A673 (cell line): ENCODE results near the gene PROX2. TPM values are rescaled to one million over a fixed set of nuclear protein-coding genes. Genes with fewer than 3 reads are reported as not detected.

ENCODE experiments used
- BruUV-seq: library from RNA; stranded (reverse); fragments of 400-500 nt; replicated peaks from 2 replicates; lab custom pipeline; 2021; lab: Mats Ljungman, UMichigan
- CTCF ChIA-PET: fragments of 300-600 bp; sonication (Branson Sonifier 250); formaldehyde crosslinking; loops from one replicate; lab custom pipeline; 2022; ENCODE audit warnings: antibody characterized with exemption; lab: Charles Lee
- POLR2A ChIA-PET: fragments of 300-600 bp; sonication (Branson Sonifier 250); formaldehyde crosslinking; loops from one replicate; lab custom pipeline; 2022; ENCODE audit warnings: antibody characterized with exemption; ENCODE audit not compliant: low non-redundant PET; lab: Charles Lee
- DNase-seq: peaks from one replicate; pipeline ENCODE4 v3.0.0-alpha.2; 2015; ENCODE audit warnings: low spot score
- H3K27ac ChIP-seq: fragments of 200-600 bp; sonication (generic); 2 replicates; pipeline ENCODE4 v1.5.1; 2016; ENCODE audit warnings: mixed run types, low read depth, mild to moderate bottlenecking, mixed read lengths, antibody characterized with exemption, low read length; ENCODE audit not compliant: poor library complexity, severe bottlenecking
- H3K27me3 ChIP-seq: fragments of 200-600 bp; sonication (generic); replicated peaks from 2 replicates; pipeline ENCODE4 v1.6.1; 2017; ENCODE audit warnings: mixed run types, low read depth, mild to moderate bottlenecking, mixed read lengths, antibody characterized with exemption, low read length; ENCODE audit not compliant: insufficient read depth, poor library complexity
- H3K36me3 ChIP-seq: fragments of 200-600 bp; sonication (generic); 2 replicates; pipeline ENCODE4 v1.6.1; 2016; ENCODE audit warnings: mixed run types, mild to moderate bottlenecking, mixed read lengths, antibody characterized with exemption, low read length; ENCODE audit not compliant: insufficient read depth, poor library complexity, severe bottlenecking
- H3K4me1 ChIP-seq: fragments of 200-600 bp; sonication (generic); 2 replicates; pipeline ENCODE4 v1.6.1; 2017; ENCODE audit warnings: mixed run types, mild to moderate bottlenecking, mixed read lengths, antibody characterized with exemption, low read length; ENCODE audit not compliant: insufficient read depth, poor library complexity, severe bottlenecking
- H3K4me3 ChIP-seq: fragments of 200-600 bp; sonication (generic); 2 replicates; pipeline ENCODE4 v1.5.1; 2016; ENCODE audit warnings: low read depth, mixed run types, mild to moderate bottlenecking, mixed read lengths, low read length; ENCODE audit not compliant: poor library complexity, severe bottlenecking
- H3K9me3 ChIP-seq: fragments of 200-600 bp; sonication (generic); 2 replicates; pipeline ENCODE4 v1.6.1; 2016; ENCODE audit warnings: mixed run types, low read depth, mild to moderate bottlenecking, mixed read lengths, antibody characterized with exemption, low read length; ENCODE audit not compliant: poor library complexity, severe bottlenecking
- CTCF ChIP-seq: fragments of 300-800, 200-600 bp; sonication (generic); conservative IDR thresholded peaks from 2 replicates; pipeline ENCODE4 v1.5.1; 2017; ENCODE audit warnings: low read depth, mild to moderate bottlenecking, antibody characterized with exemption, low read length, moderate library complexity, mixed read lengths
- EZH2 ChIP-seq: fragments of 200-600 bp; sonication (generic); IDR thresholded peaks from 2 replicates; pipeline ENCODE4 v1.6.1; 2017; ENCODE audit warnings: borderline replicate concordance, low read depth, mild to moderate bottlenecking, mixed read lengths, antibody characterized with exemption, low read length; ENCODE audit not compliant: poor library complexity, severe bottlenecking
- intact Hi-C: fragments of 100-400 bp; cut with micrococcal nuclease; formaldehyde crosslinking; loops from one replicate; pipeline ENCODE4 v1.10.0; 2022; ENCODE audit not compliant: unreplicated experiment
- total RNA-seq: library from RNA; stranded (reverse); gene quantifications from 2 replicates; pipeline ENCODE4 v1.2.3, GENCODE V29; 2021

Gene PROX2
- total RNA-seq, 1 experiment from 2014 or later: not detected

GRCh38 chr14:74858022-74858421 lies 17.9 kb downstream of the PROX2 start:
- no peak for DNase-seq
- Histone ChIP-seq H3K27me3 (no peaks in the 10 kb centered on the region), H3K4me3 (no peak overlapping the region), H3K4me1 (peaks cover 4% of the 10 kb centered on the region), H3K36me3 (no peaks in the 10 kb centered on the region), H3K9me3 (no peaks in the 10 kb centered on the region), H3K27ac (no peak overlapping the region)
- no TSS peak for BruUV-seq
- TF ChIP-seq EZH2: no peak
- ChIA-PET POLR2A (no interaction called here), CTCF (no interaction called here)
- intact Hi-C loops: no loop called here

GRCh38 chr14:74856366-74856765 lies 19.6 kb downstream of the PROX2 start:
- no peaks in the 10 kb centered on the region for H3K9me3 ChIP-seq
- H3K4me1 ChIP-seq: peaks cover 4% of the 10 kb centered on the region
- no peak for DNase-seq
- POLR2A ChIA-PET: no interaction called here
- no peak overlapping the region for H3K27ac ChIP-seq
- no peaks in the 10 kb centered on the region for H3K27me3 ChIP-seq
- no peaks in the 10 kb centered on the region for H3K36me3 ChIP-seq
- TF ChIP-seq CTCF (no peak), EZH2 (no peak)
- intact Hi-C loops: no loop called here
- CTCF ChIA-PET: interaction anchor here (0.6 kb wide), 1 partner anchor 54 kb away, joined by 6 read pairs; no protein-coding TSS in a partner anchor
- no peak overlapping the region for H3K4me3 ChIP-seq
- BruUV-seq: no TSS peak

- Histone ChIP-seq H3K4me1 (no peaks in the 10 kb centered on the region), H3K27ac (no peak overlapping the region), H3K4me3 (no peak overlapping the region), H3K36me3 (no peaks in the 10 kb centered on the region), H3K9me3 (no peaks in the 10 kb centered on the region), H3K27me3 (no peaks in the 10 kb centered on the region)
- no peak for DNase-seq
- CTCF ChIA-PET: interaction anchor here (0.6 to 1.4 kb wide), 2 partner anchors 55 to 247 kb away, joined by 4 to 6 read pairs; no protein-coding TSS in a partner anchor
- no TSS peak for BruUV-seq
- intact Hi-C loops: no loop called here
- POLR2A ChIA-PET: no interaction called here
- TF ChIP-seq CTCF: no peak
- TF ChIP-seq EZH2: no peak
Observed at GRCh38 chr14:74855945-74856344, 20.0 kb downstream of the PROX2 start.

GRCh38 chr14:74855021-74855420 lies 20.9 kb downstream of the PROX2 start:
- no peaks in the 10 kb centered on the region for H3K9me3 ChIP-seq
- H3K27me3 ChIP-seq: no peaks in the 10 kb centered on the region
- TF ChIP-seq EZH2: no peak
- TF ChIP-seq CTCF: no peak
- H3K36me3 ChIP-seq: no peaks in the 10 kb centered on the region
- ChIA-PET POLR2A (no interaction called here), CTCF (interaction anchor here (1.4 kb wide), 1 partner anchor 246 kb away, joined by 4 read pairs; no protein-coding TSS in a partner anchor)
- H3K4me3 ChIP-seq: no peak overlapping the region
- DNase-seq: no peak
- BruUV-seq: no TSS peak
- intact Hi-C loops: no loop called here
- no peak overlapping the region for H3K27ac ChIP-seq
- H3K4me1 ChIP-seq: no peaks in the 10 kb centered on the region
